Cardiac fibroblast (primary cell): ENCODE data around the gene GIPR.
"Not testable (repeated sequence)": the region's sequence is repeated elsewhere in the genome, so short reads cannot be mapped to it uniquely, and the experiment has no call there.

Experiments
- DNase-seq, 2 donors: peaks; one replicate each; pipeline versions ENCODE4 v3.0.0 to v3.0.0-alpha.2; 2010; ENCODE audit warnings: low read depth in 2 of 2
- H3K4me3 ChIP-seq, 2 donors: replicated peaks in 1 of 2; 1 replicate in 1 of 2; 2 replicates in 1 of 2; pipeline ENCODE4 v1.5.1; 2011; ENCODE audit warnings: low read depth in 2 of 2, low read length in 2 of 2, mild to moderate bottlenecking in 2 of 2, moderate library complexity in 1 of 2
- TF ChIP-seq, protein P1 (sequence below): IDR thresholded peaks from one replicate; pipeline ENCODE4 v1.5.1; 2011; ENCODE audit warnings: low read depth, mild to moderate bottlenecking, low read length, inconsistent platforms

The GIPR gene

DNA sequence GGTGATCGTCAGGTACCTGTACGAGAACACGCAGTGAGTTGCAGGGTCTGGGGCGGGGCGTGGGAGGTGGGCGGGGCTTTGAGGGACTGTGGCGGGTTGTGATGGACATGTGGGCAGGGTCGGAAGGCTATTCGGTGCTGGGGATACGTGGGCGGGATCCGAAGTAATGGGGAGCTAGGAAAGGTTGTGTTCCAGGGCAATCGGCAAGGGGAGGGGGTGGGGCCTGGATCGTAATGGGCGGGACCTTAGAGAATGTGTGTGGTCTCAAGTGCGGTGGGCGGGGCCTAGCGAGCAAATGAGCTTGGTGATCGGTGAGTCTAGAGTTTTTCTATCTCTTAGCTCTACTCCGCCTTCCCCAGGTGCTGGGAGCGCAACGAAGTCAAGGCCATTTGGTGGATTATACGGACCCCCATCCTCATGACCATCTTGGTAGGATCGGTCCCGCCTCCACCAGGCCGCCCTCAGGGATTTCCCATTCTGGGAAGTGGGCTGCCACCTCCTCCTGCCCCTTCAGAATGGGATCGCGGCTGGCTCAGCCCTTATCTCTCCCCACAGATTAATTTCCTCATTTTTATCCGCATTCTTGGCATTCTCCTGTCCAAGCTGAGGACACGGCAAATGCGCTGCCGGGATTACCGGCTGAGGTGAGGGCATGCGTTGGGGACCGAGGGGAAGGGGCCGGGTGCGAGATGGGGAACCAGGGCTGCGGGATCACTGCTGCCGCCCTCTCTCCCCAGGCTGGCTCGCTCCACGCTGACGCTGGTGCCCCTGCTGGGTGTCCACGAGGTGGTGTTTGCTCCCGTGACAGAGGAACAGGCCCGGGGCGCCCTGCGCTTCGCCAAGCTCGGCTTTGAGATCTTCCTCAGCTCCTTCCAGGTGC lies 9.6 kb downstream of the GIPR start:
- TF ChIP-seq, protein P1, sequence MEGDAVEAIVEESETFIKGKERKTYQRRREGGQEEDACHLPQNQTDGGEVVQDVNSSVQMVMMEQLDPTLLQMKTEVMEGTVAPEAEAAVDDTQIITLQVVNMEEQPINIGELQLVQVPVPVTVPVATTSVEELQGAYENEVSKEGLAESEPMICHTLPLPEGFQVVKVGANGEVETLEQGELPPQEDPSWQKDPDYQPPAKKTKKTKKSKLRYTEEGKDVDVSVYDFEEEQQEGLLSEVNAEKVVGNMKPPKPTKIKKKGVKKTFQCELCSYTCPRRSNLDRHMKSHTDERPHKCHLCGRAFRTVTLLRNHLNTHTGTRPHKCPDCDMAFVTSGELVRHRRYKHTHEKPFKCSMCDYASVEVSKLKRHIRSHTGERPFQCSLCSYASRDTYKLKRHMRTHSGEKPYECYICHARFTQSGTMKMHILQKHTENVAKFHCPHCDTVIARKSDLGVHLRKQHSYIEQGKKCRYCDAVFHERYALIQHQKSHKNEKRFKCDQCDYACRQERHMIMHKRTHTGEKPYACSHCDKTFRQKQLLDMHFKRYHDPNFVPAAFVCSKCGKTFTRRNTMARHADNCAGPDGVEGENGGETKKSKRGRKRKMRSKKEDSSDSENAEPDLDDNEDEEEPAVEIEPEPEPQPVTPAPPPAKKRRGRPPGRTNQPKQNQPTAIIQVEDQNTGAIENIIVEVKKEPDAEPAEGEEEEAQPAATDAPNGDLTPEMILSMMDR: peak; percentile 22
- peak overlapping the region; percentile 21 to 39 for H3K4me3 ChIP-seq
- peak; percentile 61 to 92 for DNase-seq

DNA sequence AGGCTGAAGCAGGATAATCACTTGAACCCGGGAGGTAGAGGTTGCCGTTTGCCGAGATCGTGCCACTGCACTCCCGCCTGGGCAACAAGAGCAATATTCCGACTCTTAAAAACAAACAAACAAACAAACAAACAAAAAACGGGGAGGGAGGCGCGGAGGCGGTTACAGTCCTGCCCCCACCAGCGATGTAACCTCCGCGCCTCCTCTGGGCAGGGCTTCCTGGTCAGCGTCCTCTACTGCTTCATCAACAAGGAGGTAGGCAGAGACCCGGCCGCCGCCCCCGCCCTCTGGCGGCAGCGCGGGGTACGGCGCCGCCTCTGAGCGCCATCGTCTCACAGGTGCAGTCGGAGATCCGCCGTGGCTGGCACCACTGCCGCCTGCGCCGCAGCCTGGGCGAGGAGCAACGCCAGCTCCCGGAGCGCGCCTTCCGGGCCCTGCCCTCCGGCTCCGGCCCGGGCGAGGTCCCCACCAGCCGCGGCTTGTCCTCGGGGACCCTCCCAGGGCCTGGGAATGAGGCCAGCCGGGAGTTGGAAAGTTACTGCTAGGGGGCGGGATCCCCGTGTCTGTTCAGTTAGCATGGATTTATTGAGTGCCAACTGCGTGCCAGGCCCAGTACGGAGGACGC lies 13.5 kb downstream of the GIPR start:
- DNase-seq: peak; percentile 83 to 86
- peak overlapping the region; percentile 22 to 46 for H3K4me3 ChIP-seq
- TF ChIP-seq, protein P1: peak; percentile 81

DNA sequence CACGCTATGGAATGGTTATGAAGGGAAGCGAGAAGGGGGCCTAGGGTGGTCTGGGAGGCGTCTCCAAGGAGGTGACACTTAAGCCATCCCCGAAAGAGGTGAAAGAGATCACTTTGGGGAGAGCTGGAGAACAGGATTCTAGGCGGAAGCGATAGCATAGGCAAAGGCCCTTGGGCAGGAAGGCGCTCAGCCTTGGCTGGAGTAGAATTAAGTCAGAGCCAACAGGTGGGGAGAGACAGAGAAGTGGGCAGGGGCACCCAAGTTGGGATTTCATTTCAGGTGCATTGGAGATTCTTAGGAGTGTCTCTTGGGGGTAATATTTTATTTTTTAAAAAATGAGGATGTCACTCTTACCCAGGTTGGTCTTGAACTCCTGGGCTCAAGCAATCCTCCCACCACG lies 14.1 kb downstream of the GIPR start:
- TF ChIP-seq, protein P1: no peak
- H3K4me3 ChIP-seq: no peak overlapping the region
- no peak for DNase-seq

DNA sequence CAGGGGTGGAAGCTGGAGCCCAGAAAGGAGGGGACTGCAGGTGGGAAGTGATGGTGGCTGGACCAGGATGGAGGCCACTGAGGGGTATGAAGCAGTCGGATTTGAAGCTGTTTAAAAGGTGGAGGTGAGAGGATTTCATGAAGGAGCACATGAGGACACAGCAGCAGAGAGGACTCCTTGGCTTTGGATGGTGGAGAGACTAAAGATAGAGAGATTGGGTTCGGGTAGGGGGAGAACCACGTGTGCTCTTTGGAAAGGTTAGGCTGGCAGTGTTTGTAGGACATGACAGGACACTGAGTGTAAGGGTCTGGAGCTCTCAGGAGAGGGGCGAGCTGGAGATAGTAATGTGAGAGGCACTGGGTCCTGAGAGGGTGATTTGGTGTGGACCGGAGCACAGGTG lies 14.9 kb downstream of the GIPR start:
- DNase-seq: no peak
- TF ChIP-seq, protein P1: no peak

DNA sequence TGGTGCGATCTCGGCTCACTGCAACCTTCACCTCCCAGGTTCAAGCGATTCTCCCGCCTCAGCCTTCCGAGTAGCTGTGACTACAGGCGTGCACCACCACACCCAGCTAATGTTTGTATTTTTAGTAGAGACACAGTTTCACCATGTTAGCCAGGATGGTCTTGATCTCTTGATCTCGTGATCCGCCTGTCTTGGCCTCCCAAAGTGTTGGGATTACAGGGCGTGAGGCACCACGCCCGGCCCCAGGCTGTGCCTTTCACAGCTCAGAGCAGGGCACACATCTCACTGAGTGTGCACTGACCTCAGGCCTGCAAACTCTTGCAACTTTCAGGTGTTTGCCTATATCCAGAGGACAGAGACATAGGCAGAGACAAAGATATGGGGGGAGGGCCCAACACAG lies 17.0 kb downstream of the GIPR start:
- not testable (repeated sequence) for H3K4me3 ChIP-seq, DNase-seq

More for the DNA sequence above, 14.9 kb downstream of the GIPR start:
- H3K4me3 ChIP-seq: no peak overlapping the region

DNA sequence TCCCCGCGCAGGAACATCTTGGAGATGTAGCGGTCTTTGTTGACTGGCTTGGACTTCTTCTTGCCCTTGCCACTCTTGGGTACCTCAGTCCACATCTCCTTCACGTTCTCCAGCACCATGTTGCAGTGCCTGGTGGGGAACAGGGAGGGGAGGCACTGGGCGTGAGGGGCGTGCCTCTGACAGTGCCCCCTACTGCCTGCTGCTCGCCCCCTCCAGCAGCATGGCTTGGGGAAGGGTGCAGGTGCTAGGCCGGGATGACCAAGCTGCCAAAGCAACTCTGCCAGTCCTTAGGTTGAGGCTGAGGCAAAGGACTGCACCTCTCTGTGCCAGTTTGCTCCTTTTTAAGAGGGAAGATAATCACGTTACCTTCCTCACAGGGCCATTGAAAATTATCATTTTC lies 19.6 kb downstream of the GIPR start:
- no peak overlapping the region for H3K4me3 ChIP-seq
- no peak for DNase-seq
- TF ChIP-seq, protein P1: no peak

DNA sequence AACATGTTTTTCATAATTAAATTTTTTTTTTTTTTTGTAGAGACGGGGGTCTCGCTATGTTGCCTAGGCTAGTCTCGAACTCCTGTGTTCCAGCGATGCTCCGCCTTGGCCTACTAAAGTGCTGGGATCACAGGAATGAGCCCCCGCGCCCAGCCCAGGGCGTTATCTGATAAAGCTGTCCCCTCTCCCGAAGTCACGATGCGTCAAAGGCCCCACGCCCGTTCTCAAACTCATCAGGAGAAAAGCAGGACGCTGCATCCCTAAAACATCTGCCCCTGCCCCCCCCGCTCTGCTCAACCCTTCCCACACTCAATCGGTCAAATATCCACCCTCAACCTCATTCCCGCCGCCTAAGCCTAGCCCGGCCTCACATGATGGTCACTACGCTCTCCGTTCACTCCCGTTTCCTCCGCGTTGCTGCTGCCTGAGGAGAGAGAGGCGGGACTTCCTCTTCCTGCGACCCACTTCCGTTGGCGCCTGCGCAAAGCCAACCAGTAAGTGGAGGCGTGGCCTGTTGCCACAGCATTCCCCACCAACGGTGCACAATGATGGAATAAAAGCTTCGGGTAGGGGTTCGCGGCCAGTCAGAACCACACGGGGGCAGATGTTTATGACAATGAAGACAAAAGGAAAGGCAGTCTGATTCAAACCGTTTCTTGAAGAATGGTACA lies 23.6 kb downstream of the GIPR start, which contains the start of gene SNRPD2:
SNRPD2 (minus strand) TSS at position 438 of the 671 bp plus-strand sequence; CDS start at position 373, 65 bp downstream.
- peak within 1 kb of the TSS; percentile 91 for H3K4me3 ChIP-seq
- TF ChIP-seq, protein P1: no peak
- peak; percentile 97 for DNase-seq
